Measurements from ENCODE around the gene HTR6. TPM values are rescaled to one million over a fixed set of nuclear protein-coding genes. Genes with fewer than 3 reads are reported as not detected.

The HTR6 gene
- total and polyA plus RNA-seq, 2 of the 4 experiments (the other 2 are of a cell fraction): not detected

DNA sequence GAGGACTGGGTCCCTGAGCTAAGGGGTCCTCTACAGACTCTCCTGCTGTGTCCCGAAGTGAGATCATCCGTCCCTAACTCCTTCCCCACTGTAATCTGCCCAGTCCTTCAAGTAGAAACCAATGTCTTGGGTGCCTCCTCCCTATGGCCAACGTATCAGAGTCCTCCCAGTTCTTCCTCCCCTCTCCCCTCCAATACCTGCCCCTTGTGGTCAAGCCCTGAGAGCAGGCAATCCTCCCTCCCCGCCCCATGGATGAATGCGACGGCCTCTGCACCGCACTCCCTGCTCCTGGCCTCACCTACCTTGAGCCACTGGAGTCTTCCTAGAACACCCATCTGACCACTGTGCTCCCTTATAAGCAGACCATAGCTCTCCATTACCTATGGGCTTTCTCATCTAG is 31.1 kb downstream of the HTR6 start:
- Histone ChIP-seq H3K4ac (ENCODE audit: low read depth, low read length) (no peak overlapping the region), H4K5ac (ENCODE audit: low read depth, low read length) (no peak overlapping the region), H2BK20ac (ENCODE audit: low read depth, low read length) (no peak overlapping the region), H4K20me1 (ENCODE audit: insufficient read depth, low read length) (no peaks in the 10 kb centered on the region), H3K36me3 (ENCODE audit: control insufficient read depth, insufficient read depth, low read length) (peaks cover 17% of the 10 kb centered on the region; the same call in 1 of the 2 replicates), H2BK120ac (ENCODE audit: low read depth, low read length) (no peak overlapping the region), H3K27me3 (ENCODE audit: control insufficient read depth, insufficient read depth, low read length) (no peaks in the 10 kb centered on the region), H3K27ac (ENCODE audit: insufficient read depth, low read length) (no peak overlapping the region), H2AK5ac (ENCODE audit: low read depth, low read length) (no peak overlapping the region), H2AFZ (replicated peaks; ENCODE audit: low read length, poor library complexity) (no peak overlapping the region), H3K23ac (ENCODE audit: low read depth, low read length) (no peak overlapping the region), H2BK5ac (ENCODE audit: low read depth, low read length, poor library complexity, severe bottlenecking) (no peak overlapping the region), H3K9me3 (ENCODE audit: control insufficient read depth, insufficient read depth, low read length) (no peaks in the 10 kb centered on the region), H3K56ac (ENCODE audit: extremely low read depth, insufficient read depth, low read length) (no peak overlapping the region), H4K91ac (ENCODE audit: insufficient read depth, low read depth, low read length) (no peak overlapping the region), H3K14ac (replicated peaks; ENCODE audit: low read depth, low read length) (no peak overlapping the region), H3K4me1 (ENCODE audit: control insufficient read depth, insufficient read depth, low read length) (no peaks in the 10 kb centered on the region), H3K18ac (ENCODE audit: low read depth, low read length) (no peak overlapping the region), H4K8ac (ENCODE audit: low read depth in 2 of 2, low read length in 2 of 2) (no peak overlapping the region), H3K9me1 (ENCODE audit: insufficient read depth, low read length) (no peaks in the 10 kb centered on the region), H2BK15ac (ENCODE audit: low read depth, low read length) (no peak overlapping the region), H3K79me1 (ENCODE audit: low read depth in 1 of 2, low read length in 2 of 2) (no peaks in the 10 kb centered on the region), H2AK9ac (replicated peaks; ENCODE audit: low read depth, low read length, poor library complexity) (no peak overlapping the region), H3K4me3 (ENCODE audit: insufficient read depth, low read depth, low read length) (no peak overlapping the region), H3K4me2 (ENCODE audit: low read depth, low read length) (no peak overlapping the region), H3K9ac (ENCODE audit: low read depth, low read length) (no peak overlapping the region)
- WGBS, 2 experiments (ENCODE audit: extremely low coverage in 2 of 2, insufficient read length in 1 of 2): 85% methylated on average over 2 of the region's 7 CpGs; no CpG with 5 or more reads in 1 of the 2 experiments
- ATAC-seq (ENCODE audit: low read depth): no peak
- no TSS peak for BruUV-seq (replicated peaks)
- POLR2A ChIA-PET (ENCODE audit: unreplicated experiment): no interaction called here
- intact Hi-C loops (cut with micrococcal nuclease) (no loop called here), dilution Hi-C loops (cut with HindIII; ENCODE audit: low sequenced_read_pairs, unreplicated experiment) (no loop called here), in situ Hi-C loops (cut with MboI; ENCODE audit: low sequenced_read_pairs) (no loop called here)
- no peak for DNase-seq
- CTCF ChIA-PET: interaction anchor here (2.3 kb wide), 1 partner anchor 9 kb away, joined by 7 read pairs; no protein-coding TSS in a partner anchor
- TF ChIP-seq CEBPB (IDR thresholded peaks at IDR 0.05; ENCODE audit: low read depth, low read length) (no peak), RAD21 (IDR thresholded peaks at IDR 0.05; ENCODE audit: low read length) (no peak), POLR2A (IDR thresholded peaks at IDR 0.05; ENCODE audit: low read depth, low read length) (no peak), MAZ (IDR thresholded peaks at IDR 0.05; ENCODE audit: borderline replicate concordance, low read depth, low read length) (no peak), BHLHE40 (IDR thresholded peaks at IDR 0.05; ENCODE audit: low read depth, low read length) (no peak), RCOR1 (IDR thresholded peaks at IDR 0.05; ENCODE audit: insufficient replicate concordance, low read length) (no peak), NFE2L2 (IDR thresholded peaks at IDR 0.05; ENCODE audit: low read depth, low read length) (no peak), CHD1 (IDR thresholded peaks at IDR 0.05; ENCODE audit: low read depth, low read length) (no peak), MAFK (IDR thresholded peaks at IDR 0.05; ENCODE audit: low read depth, low read length) (no peak), FOS (IDR thresholded peaks at IDR 0.05; ENCODE audit: low read depth, low read length) (no peak), SMC3 (IDR thresholded peaks at IDR 0.05; ENCODE audit: low read depth, low read length) (no peak)
